ENCODE measurements around the gene RETSAT.

Gene RETSAT

GRCh38 chr2:85303780-85304531, 50.4 kb downstream of the RETSAT start:
- no peak for DNase-seq

DNA sequence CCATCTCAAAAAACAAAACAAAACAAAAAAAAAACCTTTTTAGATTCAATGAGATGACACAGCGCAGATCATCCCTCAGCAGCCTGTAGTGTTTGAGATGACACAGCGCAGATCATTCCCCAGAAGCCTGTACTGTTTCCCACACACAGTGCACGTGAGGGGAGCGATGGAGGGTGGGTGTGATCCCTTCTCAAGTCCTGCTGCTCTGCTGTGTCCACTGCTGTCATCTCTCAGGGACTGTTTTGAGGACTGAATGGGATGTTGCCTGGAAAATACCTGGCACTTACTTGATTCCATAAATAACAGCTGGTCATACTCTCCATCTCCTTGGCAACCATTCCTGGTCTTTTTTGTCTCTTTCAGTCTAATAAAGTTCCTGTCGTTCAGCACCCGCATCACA, 52.2 kb downstream of the RETSAT start:
- DNase-seq: no peak

Data from amniotic stem cell (primary cell).